ENCODE data around the gene TRPM4.

Gene TRPM4

DNA sequence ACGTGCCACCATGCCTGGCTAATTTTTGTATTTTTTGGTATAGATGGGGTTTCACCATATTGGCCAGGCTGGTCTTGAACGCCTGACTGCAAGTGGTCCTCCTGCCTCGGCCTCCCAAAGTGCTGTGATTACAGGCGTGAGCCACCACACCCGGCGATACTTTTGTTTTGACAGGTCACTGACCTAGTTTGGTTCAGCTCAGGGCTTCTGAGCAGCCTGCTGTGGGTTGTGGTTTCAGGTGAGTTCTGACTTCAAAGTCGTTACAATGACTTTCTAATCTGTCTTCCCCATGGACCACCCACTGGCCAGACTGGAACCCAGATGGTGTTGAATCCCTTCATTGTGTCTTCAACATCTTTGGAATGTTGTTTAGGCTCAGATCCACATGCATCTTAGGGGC is 73.8 kb downstream of the TRPM4 start:
- TF ChIP-seq, protein P1, sequence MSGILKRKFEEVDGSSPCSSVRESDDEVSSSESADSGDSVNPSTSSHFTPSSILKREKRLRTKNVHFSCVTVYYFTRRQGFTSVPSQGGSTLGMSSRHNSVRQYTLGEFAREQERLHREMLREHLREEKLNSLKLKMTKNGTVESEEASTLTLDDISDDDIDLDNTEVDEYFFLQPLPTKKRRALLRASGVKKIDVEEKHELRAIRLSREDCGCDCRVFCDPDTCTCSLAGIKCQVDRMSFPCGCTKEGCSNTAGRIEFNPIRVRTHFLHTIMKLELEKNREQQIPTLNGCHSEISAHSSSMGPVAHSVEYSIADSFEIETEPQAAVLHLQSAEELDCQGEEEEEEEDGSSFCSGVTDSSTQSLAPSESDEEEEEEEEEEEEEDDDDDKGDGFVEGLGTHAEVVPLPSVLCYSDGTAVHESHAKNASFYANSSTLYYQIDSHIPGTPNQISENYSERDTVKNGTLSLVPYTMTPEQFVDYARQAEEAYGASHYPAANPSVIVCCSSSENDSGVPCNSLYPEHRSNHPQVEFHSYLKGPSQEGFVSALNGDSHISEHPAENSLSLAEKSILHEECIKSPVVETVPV (CRISPR knock-in tag; IDR thresholded peaks at IDR 0.05) = no peak
- TF ChIP-seq, protein P2, sequence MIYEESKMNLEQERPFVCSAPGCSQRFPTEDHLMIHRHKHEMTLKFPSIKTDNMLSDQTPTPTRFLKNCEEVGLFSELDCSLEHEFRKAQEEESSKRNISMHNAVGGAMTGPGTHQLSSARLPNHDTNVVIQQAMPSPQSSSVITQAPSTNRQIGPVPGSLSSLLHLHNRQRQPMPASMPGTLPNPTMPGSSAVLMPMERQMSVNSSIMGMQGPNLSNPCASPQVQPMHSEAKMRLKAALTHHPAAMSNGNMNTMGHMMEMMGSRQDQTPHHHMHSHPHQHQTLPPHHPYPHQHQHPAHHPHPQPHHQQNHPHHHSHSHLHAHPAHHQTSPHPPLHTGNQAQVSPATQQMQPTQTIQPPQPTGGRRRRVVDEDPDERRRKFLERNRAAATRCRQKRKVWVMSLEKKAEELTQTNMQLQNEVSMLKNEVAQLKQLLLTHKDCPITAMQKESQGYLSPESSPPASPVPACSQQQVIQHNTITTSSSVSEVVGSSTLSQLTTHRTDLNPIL (CRISPR knock-in tag; IDR thresholded peaks at IDR 0.05; ENCODE audit: low read depth) = no peak
- TF ChIP-seq ZC3H10 (CRISPR knock-in tag; IDR thresholded peaks at IDR 0.05) (no peak), GLIS3 (CRISPR knock-in tag; IDR thresholded peaks at IDR 0.05) (no peak), ZFP3 (CRISPR knock-in tag; IDR thresholded peaks at IDR 0.05) (no peak), ZNF565 (CRISPR knock-in tag; conservative IDR thresholded peaks at IDR 0.05; ENCODE audit: low read depth) (no peak), ZNF70 (CRISPR knock-in tag; IDR thresholded peaks at IDR 0.05) (no peak), PPARA (CRISPR knock-in tag; IDR thresholded peaks at IDR 0.05; ENCODE audit: borderline replicate concordance) (no peak)
- ATAC-seq = no peak

DNA sequence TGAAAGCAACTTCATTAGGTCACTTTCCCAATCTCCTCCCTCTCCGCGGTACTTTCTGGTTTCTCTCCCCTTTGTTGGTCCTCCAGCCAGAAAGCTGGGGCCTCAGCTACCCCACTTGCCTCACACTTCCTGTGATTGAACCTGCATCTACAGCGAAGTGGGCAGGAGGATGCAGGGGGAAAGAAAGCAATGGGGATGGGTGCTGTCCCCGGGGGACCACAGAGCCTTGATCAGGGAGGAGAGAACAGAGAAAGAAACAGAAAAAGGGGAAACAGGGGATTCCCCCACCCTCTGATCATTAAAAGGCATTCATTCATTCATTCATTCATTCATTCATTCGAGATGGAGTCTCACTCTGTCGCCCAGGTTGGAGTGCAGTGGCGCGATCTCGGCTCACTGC is 74.2 kb downstream of the TRPM4 start:
- no peak for ATAC-seq
- no peak for TF ChIP-seq ZFP30 (CRISPR knock-in tag; IDR thresholded peaks at IDR 0.05)
- TF ChIP-seq ZNF565 (CRISPR knock-in tag; conservative IDR thresholded peaks at IDR 0.05; ENCODE audit: low read depth) = no peak
- TF ChIP-seq BACH2 (CRISPR knock-in tag; IDR thresholded peaks at IDR 0.05; ENCODE audit: borderline replicate concordance) = no peak
- no peak for TF ChIP-seq OSR1 (CRISPR knock-in tag; IDR thresholded peaks at IDR 0.05)
- TF ChIP-seq SNAI2 (CRISPR knock-in tag; IDR thresholded peaks at IDR 0.05) = no peak
- TF ChIP-seq, protein P2 (CRISPR knock-in tag; IDR thresholded peaks at IDR 0.05; ENCODE audit: low read depth) = no peak
- TF ChIP-seq, protein P1 (CRISPR knock-in tag; IDR thresholded peaks at IDR 0.05) = no peak

DNA sequence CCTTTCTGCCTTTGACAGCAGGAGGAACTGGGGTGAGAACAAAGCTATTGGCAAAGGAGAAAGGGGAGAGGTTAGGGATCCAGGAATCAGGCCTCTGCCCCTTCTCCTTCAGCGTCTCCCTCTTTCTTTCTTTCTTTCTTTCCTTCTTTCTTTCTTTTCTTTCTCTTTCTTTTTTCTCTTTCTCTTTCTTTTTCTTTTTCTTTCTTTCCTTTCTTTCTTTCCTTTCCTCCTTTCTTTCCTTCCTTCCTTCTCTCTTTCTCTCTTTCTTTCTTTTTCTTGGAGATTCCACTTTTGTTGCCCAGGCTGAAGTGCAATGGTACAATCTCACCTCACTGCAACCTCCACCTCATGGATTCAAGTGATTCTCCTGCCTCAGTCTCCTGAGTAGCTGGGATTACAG is 75.6 kb downstream of the TRPM4 start:
- no peak for TF ChIP-seq PPARA (CRISPR knock-in tag; IDR thresholded peaks at IDR 0.05; ENCODE audit: borderline replicate concordance)
- TF ChIP-seq BACH2 (CRISPR knock-in tag; IDR thresholded peaks at IDR 0.05; ENCODE audit: borderline replicate concordance) = no peak
- TF ChIP-seq, protein P1 (CRISPR knock-in tag; IDR thresholded peaks at IDR 0.05) = no peak
- TF ChIP-seq TOX (CRISPR knock-in tag; IDR thresholded peaks at IDR 0.05; ENCODE audit: borderline replicate concordance) = no peak
- TF ChIP-seq ZFP30 (CRISPR knock-in tag; IDR thresholded peaks at IDR 0.05) = no peak
- TF ChIP-seq, protein P3, sequence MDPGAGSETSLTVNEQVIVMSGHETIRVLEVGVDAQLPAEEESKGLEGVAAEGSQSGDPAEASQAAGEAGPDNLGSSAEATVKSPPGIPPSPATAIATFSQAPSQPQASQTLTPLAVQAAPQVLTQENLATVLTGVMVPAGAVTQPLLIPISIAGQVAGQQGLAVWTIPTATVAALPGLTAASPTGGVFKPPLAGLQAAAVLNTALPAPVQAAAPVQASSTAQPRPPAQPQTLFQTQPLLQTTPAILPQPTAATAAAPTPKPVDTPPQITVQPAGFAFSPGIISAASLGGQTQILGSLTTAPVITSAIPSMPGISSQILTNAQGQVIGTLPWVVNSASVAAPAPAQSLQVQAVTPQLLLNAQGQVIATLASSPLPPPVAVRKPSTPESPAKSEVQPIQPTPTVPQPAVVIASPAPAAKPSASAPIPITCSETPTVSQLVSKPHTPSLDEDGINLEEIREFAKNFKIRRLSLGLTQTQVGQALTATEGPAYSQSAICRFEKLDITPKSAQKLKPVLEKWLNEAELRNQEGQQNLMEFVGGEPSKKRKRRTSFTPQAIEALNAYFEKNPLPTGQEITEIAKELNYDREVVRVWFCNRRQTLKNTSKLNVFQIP (CRISPR knock-in tag; IDR thresholded peaks at IDR 0.05; ENCODE audit: borderline replicate concordance, low read depth) = no peak
- ATAC-seq = no peak

DNA sequence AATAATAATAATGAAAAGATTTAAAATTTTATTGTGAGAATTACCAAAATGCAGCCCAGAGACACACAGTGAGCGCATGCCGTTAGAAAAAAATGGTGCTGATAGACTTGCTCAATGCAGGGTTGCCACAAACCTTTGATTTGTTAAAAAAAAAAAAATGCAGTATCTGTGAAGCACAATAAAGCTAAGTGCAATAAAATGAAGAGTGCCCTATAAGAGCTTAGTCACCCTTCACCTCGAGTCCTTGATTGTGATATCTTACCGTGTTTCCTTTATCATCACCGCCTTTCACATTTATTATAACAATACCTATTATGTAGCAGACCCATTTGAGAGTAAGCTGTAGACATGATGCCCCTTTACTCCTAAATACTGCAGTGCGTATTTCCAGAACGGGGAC is 84.2 kb downstream of the TRPM4 start:
- ATAC-seq = no peak
- TF ChIP-seq OSR1 (CRISPR knock-in tag; IDR thresholded peaks at IDR 0.05) (no peak), BACH2 (CRISPR knock-in tag; IDR thresholded peaks at IDR 0.05; ENCODE audit: borderline replicate concordance) (no peak), TCF4 (CRISPR knock-in tag; IDR thresholded peaks at IDR 0.05; ENCODE audit: borderline replicate concordance) (no peak), ZNF565 (CRISPR knock-in tag; conservative IDR thresholded peaks at IDR 0.05; ENCODE audit: low read depth) (no peak), ISL1 (CRISPR knock-in tag; IDR thresholded peaks at IDR 0.05) (no peak), ZNF70 (CRISPR knock-in tag; IDR thresholded peaks at IDR 0.05) (no peak), GLIS3 (CRISPR knock-in tag; IDR thresholded peaks at IDR 0.05) (no peak), ZFP30 (CRISPR knock-in tag; IDR thresholded peaks at IDR 0.05) (no peak), SNAI2 (CRISPR knock-in tag; IDR thresholded peaks at IDR 0.05) (no peak), ESRRG (CRISPR knock-in tag; IDR thresholded peaks at IDR 0.05) (no peak)
- TF ChIP-seq, protein P4, sequence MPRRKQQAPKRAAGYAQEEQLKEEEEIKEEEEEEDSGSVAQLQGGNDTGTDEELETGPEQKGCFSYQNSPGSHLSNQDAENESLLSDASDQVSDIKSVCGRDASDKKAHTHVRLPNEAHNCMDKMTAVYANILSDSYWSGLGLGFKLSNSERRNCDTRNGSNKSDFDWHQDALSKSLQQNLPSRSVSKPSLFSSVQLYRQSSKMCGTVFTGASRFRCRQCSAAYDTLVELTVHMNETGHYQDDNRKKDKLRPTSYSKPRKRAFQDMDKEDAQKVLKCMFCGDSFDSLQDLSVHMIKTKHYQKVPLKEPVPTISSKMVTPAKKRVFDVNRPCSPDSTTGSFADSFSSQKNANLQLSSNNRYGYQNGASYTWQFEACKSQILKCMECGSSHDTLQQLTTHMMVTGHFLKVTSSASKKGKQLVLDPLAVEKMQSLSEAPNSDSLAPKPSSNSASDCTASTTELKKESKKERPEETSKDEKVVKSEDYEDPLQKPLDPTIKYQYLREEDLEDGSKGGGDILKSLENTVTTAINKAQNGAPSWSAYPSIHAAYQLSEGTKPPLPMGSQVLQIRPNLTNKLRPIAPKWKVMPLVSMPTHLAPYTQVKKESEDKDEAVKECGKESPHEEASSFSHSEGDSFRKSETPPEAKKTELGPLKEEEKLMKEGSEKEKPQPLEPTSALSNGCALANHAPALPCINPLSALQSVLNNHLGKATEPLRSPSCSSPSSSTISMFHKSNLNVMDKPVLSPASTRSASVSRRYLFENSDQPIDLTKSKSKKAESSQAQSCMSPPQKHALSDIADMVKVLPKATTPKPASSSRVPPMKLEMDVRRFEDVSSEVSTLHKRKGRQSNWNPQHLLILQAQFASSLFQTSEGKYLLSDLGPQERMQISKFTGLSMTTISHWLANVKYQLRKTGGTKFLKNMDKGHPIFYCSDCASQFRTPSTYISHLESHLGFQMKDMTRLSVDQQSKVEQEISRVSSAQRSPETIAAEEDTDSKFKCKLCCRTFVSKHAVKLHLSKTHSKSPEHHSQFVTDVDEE (CRISPR knock-in tag; IDR thresholded peaks at IDR 0.05) = no peak
- TF ChIP-seq, protein P3 (CRISPR knock-in tag; IDR thresholded peaks at IDR 0.05; ENCODE audit: borderline replicate concordance, low read depth) = no peak
